Testis (tissue), 2 donors: ENCODE data around the gene TMEM236.

ENCODE experiments used
- CTCF ChIP-seq, 3 experiments: fragments of 450-650 bp in 2 of 3; fragments of 200-600 bp in 1 of 3; sonication (generic) in 1 of 3; IDR thresholded peaks; one replicate each; pipeline ENCODE4 v1.5.1; 2016 to 2019; ENCODE audit warnings: antibody characterized with exemption in 3 of 3, mild to moderate bottlenecking in 2 of 3, moderate library complexity in 1 of 3
- POLR2A ChIP-seq: fragments of 450-650 bp; IDR thresholded peaks from one replicate; pipeline ENCODE4 v1.6.1; 2017; ENCODE audit warnings: antibody characterized with exemption, mild to moderate bottlenecking, moderate library complexity

DNA sequence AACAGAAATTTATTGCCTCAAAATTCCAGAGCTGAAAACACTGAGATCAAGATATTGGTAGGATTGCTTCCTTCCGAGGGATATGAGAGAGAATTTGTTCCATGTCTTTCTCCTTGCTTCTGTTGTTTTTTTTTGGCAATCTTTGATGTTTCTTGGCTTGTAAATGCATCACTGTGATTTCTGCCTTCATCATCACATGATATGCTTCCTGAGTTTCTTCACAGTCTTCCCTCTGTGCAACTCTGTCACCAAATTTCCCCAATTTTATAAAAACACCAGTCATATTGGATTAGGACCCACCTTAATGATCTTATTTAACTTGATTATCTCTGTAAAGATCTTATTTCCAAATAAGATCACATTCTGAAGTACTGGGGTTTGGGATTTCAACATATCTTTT lies 14.7 kb downstream of the TMEM236 start:
- TF ChIP-seq POLR2A (no peak), CTCF (IDR thresholded peaks at IDR 0.05) (no peak)
